HG02943 (cell line): ENCODE measurements around the gene COL23A1.

ENCODE experiments used
- ATAC-seq: cut with Tn5 transposase; IDR thresholded peaks from one replicate; pipeline ENCODE4 v1.9.1; 2021; ENCODE audit warnings: mild to moderate bottlenecking, low read depth, moderate library complexity; ENCODE audit not compliant: unreplicated experiment

The COL23A1 gene

GRCh38 chr5:178442405-178443257 is 147.6 kb downstream of the COL23A1 start:
- no peak for ATAC-seq

GRCh38 chr5:178441486-178442270 is 148.5 kb downstream of the COL23A1 start:
- no peak for ATAC-seq

- no peak for ATAC-seq
Observed at GRCh38 chr5:178440181-178440580, 150.0 kb downstream of the COL23A1 start.

- no peak for ATAC-seq
Observed at GRCh38 chr5:178439493-178440180, 150.6 kb downstream of the COL23A1 start.

DNA sequence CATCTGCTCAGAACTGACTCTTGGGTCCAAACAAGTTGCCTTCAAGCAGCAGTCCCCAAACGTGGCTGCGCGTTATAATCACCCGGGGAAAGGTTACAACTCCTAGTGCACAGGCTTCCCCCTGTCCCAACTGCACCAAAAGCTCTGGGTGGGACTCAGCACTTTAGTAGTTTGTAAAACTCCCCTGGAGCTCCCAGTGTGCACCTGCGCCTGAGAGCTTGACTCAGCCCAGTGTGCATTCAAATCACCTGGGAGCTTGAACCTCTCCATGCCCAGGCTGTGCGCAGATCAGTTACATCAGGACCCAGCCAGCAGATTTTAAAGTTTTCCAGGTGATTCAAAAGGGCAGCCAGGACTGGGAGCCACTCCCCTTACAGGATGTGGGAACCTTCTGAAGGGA is 151.4 kb downstream of the COL23A1 start:
- no peak for ATAC-seq

DNA sequence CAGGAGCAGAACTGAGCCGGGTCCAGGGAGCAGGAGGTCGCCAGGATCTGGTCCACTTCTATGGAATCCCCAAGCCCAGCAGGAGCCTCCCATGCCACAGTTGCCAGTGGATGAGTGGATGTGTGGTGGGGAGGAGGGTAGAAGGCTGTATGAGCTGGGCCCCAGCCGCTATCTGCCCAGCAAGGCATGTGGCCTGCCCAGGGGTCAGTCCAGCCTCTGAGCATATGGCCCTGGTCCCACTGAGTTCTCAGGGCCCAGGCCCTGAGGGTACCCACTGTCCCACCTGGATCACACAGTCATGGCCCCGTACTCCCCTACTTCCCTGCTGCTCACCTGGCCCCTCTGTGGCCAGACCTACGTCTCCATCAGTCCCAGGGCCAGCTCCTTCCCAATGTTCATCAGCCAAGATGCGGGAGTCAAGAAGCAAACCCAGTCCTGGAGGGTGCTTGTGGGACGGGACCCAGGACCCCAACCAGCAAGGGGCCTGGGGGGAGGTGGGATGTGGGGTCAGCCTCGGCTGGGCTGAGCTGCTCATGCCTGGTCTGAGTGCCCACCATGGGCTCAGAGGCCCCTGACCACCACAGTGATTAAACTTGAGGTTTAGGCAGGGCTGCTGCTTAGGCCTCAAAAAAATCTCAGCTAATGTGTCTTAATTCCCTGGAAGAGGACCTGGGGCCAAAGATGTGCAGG is 152.7 kb downstream of the COL23A1 start:
- ATAC-seq = no peak

DNA sequence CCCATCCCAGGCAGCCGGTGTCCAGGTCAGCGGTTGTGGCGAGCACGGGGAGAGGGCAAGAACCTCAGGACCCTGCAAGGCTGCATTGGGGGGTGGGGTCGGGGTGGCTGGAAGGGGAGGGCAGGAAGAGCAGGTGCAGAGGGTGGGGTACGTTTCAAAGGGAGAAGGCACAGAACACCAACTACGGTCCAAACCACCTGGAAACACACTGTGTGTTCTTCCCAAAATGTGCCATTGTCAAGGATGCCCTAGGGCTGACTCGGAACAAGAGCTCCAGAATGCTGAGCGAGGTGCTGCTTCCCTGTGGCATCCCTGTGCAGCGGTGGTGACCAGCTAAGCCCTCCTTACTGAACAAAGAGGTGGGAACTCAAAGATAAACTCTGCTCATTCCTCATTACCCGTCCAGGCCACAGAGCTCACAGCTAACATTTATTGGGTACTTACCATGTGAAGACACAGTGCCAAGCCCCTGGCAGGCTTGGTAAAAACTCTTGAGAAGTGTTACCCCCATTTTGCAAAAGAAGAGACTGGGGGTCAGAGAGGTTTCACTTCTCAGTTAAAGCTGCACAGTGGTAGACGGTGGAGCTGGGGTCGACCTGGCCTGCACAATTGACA is 153.8 kb downstream of the COL23A1 start:
- ATAC-seq = no peak

GRCh38 chr5:178435321-178436238 is 154.6 kb downstream of the COL23A1 start:
- ATAC-seq = no peak

DNA sequence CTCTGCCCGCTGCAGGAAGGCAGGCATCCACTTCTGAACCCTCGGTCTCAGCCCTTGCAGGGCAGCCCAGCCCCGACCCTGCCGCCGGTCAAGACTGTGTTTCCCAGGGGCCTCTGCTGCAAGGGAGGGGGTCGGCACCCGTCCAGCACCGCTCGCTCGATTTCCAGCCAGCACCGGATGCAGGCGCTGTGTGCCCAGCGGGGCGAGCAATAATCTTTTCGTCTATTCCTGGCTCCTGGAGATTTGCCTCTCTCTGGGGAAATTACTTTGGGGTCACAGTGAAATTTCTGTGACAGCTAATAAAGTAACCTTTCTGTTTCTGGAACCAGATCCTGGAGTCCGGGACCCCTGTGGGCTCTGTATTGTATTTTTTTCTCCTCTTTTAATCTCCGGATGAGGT is 155.3 kb downstream of the COL23A1 start:
- ATAC-seq = no peak

GRCh38 chr5:178434016-178434761 is 156.0 kb downstream of the COL23A1 start:
- ATAC-seq = no peak

- ATAC-seq = no peak
Observed at GRCh38 chr5:178433273-178433775, 156.9 kb downstream of the COL23A1 start.

GRCh38 chr5:178432421-178433272 is 157.5 kb downstream of the COL23A1 start:
- no peak for ATAC-seq

DNA sequence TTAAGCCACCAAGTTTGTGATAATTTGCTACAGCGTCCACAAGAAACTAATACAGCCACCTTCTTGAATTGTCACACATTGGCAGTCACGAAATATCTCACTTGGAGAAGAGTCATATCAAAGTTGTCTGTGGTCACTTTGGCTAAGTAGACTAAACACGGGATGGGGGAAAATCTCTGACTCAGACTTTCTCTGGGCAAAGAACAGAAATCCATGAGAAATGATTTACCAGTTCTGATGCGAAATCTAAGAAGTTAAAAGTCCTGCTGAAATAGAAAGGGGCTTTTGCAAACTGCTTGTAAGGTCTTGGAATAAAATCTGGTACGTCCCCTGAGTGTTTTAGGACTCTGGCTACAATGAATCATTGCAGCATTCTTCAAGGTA is 158.4 kb downstream of the COL23A1 start:
- ATAC-seq = no peak

DNA sequence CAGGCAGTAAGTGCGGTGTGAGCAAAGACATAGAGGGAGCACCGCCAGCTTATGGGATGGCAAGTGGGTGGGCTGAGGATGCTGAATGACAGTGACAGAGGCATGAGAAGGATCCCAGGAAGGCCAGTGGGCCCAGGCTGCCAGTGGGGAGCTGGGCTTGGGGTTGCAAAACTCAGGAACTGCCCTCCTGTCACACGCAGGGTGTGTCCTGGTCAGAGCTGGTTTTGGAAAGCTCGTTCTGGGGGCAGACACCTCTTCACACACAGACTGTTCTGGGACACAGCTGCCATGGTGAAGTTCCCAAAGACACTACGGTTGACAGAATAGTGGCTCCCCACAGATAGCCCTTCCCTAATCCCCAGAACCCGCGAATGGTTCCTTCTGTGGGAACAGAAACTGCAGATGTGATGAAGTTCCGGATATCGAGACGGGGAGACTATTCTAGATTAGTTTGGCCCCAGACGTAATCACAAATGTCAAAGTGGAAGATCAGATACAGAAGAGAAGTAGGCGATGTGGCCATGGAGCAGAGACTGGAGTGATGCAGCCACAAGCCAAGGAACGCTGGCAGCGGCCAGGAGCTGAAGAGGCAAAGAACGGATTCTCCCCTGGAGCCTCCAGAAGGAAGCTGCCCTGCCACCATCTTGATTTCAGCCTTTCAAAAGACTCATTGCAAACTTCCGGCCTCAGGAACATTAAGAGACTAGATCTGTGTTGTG is 159.0 kb downstream of the COL23A1 start:
- ATAC-seq = no peak

GRCh38 chr5:178430186-178431062 is 159.8 kb downstream of the COL23A1 start:
- ATAC-seq = no peak
